H9 (cell line): ENCODE measurements around the gene RAB27A. TPM values are rescaled to one million over a fixed set of nuclear protein-coding genes. Genes with fewer than 3 reads are reported as not detected.
A peak's percentile ranks its signal among the peaks of the same experiment; 100 is the strongest.

Source experiments
- DNase-seq: peaks from one replicate; pipeline ENCODE4 v3.0.0-alpha.2; 2017
- H2AFZ ChIP-seq: one replicate; pipeline ENCODE4 v1.6.1; 2013; ENCODE audit warnings: mild to moderate bottlenecking, low read length, control low read depth, moderate library complexity
- H2AK5ac ChIP-seq: 2 replicates; pipeline ENCODE4 v1.6.1; 2013; ENCODE audit warnings: low read length, control low read depth, mixed read lengths; ENCODE audit not compliant: insufficient read length
- H2BK120ac ChIP-seq: one replicate; pipeline ENCODE4 v1.6.1; 2013; ENCODE audit warnings: low read depth, mild to moderate bottlenecking, low read length, control low read depth, inconsistent platforms; ENCODE audit not compliant: poor library complexity, severe bottlenecking
- H2BK12ac ChIP-seq: 2 replicates; pipeline ENCODE4 v1.6.1; 2013; ENCODE audit warnings: low read length, control low read depth, mixed read lengths, low read depth; ENCODE audit not compliant: insufficient read length
- H2BK15ac ChIP-seq: 2 replicates; pipeline ENCODE4 v1.6.1; 2013; ENCODE audit warnings: low read depth, low read length, control low read depth
- H2BK20ac ChIP-seq: one replicate; pipeline ENCODE4 v1.6.1; 2013; ENCODE audit warnings: low read depth, mild to moderate bottlenecking, low read length, control low read depth, inconsistent platforms; ENCODE audit not compliant: poor library complexity, severe bottlenecking
- H2BK5ac ChIP-seq: 2 replicates; pipeline ENCODE4 v1.6.1; 2013; ENCODE audit warnings: low read length, control low read depth, mixed read lengths; ENCODE audit not compliant: insufficient read length
- H3K14ac ChIP-seq: 2 replicates; pipeline ENCODE4 v1.6.1; 2013; ENCODE audit warnings: low read length, control low read depth; ENCODE audit not compliant: insufficient read depth
- H3K18ac ChIP-seq: 2 replicates; pipeline ENCODE4 v1.6.1; 2013; ENCODE audit warnings: low read depth, mild to moderate bottlenecking, mixed read lengths, low read length, control low read depth; ENCODE audit not compliant: insufficient read length
- H3K23ac ChIP-seq: 2 replicates; pipeline ENCODE4 v1.6.1; 2013; ENCODE audit warnings: low read length, control low read depth, mixed read lengths, low read depth; ENCODE audit not compliant: insufficient read length
- H3K23me2 ChIP-seq: 2 replicates; pipeline ENCODE4 v1.6.1; 2013; ENCODE audit warnings: low read depth, mild to moderate bottlenecking, mixed read lengths, low read length, control low read depth; ENCODE audit not compliant: insufficient read length, poor library complexity, severe bottlenecking
- H3K27ac ChIP-seq: 2 replicates; pipeline ENCODE4 v1.5.1; 2013; ENCODE audit warnings: low read length, control low read depth, mixed read lengths, low read depth; ENCODE audit not compliant: insufficient read length
- H3K27me3 ChIP-seq: 2 replicates; pipeline ENCODE4 v1.6.1; 2013; ENCODE audit warnings: low read length, control low read depth, inconsistent platforms; ENCODE audit not compliant: insufficient read depth
- H3K4ac ChIP-seq: 2 replicates; pipeline ENCODE4 v1.6.1; 2013; ENCODE audit warnings: low read depth, mild to moderate bottlenecking, control low read depth, inconsistent platforms, low read length, moderate library complexity
- H3K4me1 ChIP-seq: 2 replicates; pipeline ENCODE4 v1.6.1; 2013; ENCODE audit warnings: low read length, control low read depth, inconsistent platforms; ENCODE audit not compliant: insufficient read depth
- H3K4me2 ChIP-seq: 2 replicates; pipeline ENCODE4 v1.6.1; 2013; ENCODE audit warnings: low read length, control low read depth, mixed read lengths; ENCODE audit not compliant: insufficient read length, insufficient read depth
- H3K56ac ChIP-seq: 2 replicates; pipeline ENCODE4 v1.6.1; 2013; ENCODE audit warnings: low read depth, mild to moderate bottlenecking, mixed read lengths, low read length, control low read depth; ENCODE audit not compliant: insufficient read length
- H3K79me1 ChIP-seq: 2 replicates; pipeline ENCODE4 v1.6.1; 2013; ENCODE audit warnings: low read depth, mild to moderate bottlenecking, moderate library complexity, low read length, control low read depth, inconsistent platforms; ENCODE audit not compliant: insufficient read depth, poor library complexity, severe bottlenecking
- H3K79me2 ChIP-seq: 2 replicates; pipeline ENCODE4 v1.6.1; 2013; ENCODE audit warnings: low read length, control low read depth, inconsistent platforms; ENCODE audit not compliant: insufficient read depth
- H3K9ac ChIP-seq: 2 replicates; pipeline ENCODE4 v1.6.1; 2013; ENCODE audit warnings: low read length, control low read depth, mixed read lengths; ENCODE audit not compliant: insufficient read length; ENCODE audit errors: extremely low read depth
- H3K9me3 ChIP-seq: one replicate; pipeline ENCODE4 v1.6.1; 2013; ENCODE audit warnings: low read depth, low read length, inconsistent platforms; ENCODE audit not compliant: control insufficient read depth
- H3T11ph ChIP-seq: one replicate; pipeline ENCODE4 v1.6.1; 2013; ENCODE audit warnings: mild to moderate bottlenecking, low read length, control low read depth, inconsistent platforms
- H4K20me1 ChIP-seq: one replicate; pipeline ENCODE4 v1.6.1; 2013; ENCODE audit not compliant: control insufficient read depth, insufficient read length, insufficient read depth
- H4K5ac ChIP-seq: 2 replicates; pipeline ENCODE4 v1.6.1; 2013; ENCODE audit warnings: low read depth, mild to moderate bottlenecking, mixed read lengths, low read length, control low read depth; ENCODE audit not compliant: insufficient read length
- H4K8ac ChIP-seq: replicated peaks from 2 replicates; pipeline ENCODE4 v1.6.1; 2013; ENCODE audit warnings: low read length, control low read depth, mixed read lengths, low read depth; ENCODE audit not compliant: insufficient read length
- H4K91ac ChIP-seq: 2 replicates; pipeline ENCODE4 v1.6.1; 2013; ENCODE audit warnings: low read depth, mild to moderate bottlenecking, moderate library complexity, mixed read lengths, low read length, control low read depth; ENCODE audit not compliant: insufficient read length
- H3K27ac Mint-ChIP-seq, 3 experiments: 2 replicates in 2 of 3; 3 replicates in 1 of 3; pipeline ENCODE4 v1.8.0; 2020 to 2021; ENCODE audit warnings: mixed read lengths in 3 of 3, mild to moderate bottlenecking in 1 of 3, moderate library complexity in 1 of 3
- H3K27me3 Mint-ChIP-seq: 2 replicates; pipeline ENCODE4 v1.8.0; 2021; ENCODE audit warnings: low read depth, mild to moderate bottlenecking, moderate library complexity, mixed read lengths
- H3K36me3 Mint-ChIP-seq, 3 experiments: 2 replicates in 2 of 3; 3 replicates in 1 of 3; pipeline ENCODE4 v1.8.0; 2020 to 2021; ENCODE audit warnings: low read depth in 3 of 3, mixed read lengths in 3 of 3; ENCODE audit not compliant: insufficient read depth in 1 of 3
- H3K4me1 Mint-ChIP-seq, 2 experiments: 2 replicates each; pipeline ENCODE4 v1.8.0; 2020; ENCODE audit warnings: mixed read lengths in 2 of 2
- H3K4me3 Mint-ChIP-seq, 2 experiments: 2 replicates in 1 of 2; 3 replicates in 1 of 2; pipeline ENCODE4 v1.8.0; 2020 to 2021; ENCODE audit warnings: mild to moderate bottlenecking in 2 of 2, mixed read lengths in 2 of 2, moderate library complexity in 1 of 2
- H3K9me3 Mint-ChIP-seq, 2 experiments: 2 replicates in 1 of 2; 3 replicates in 1 of 2; pipeline ENCODE4 v1.8.0; 2020; ENCODE audit warnings: mild to moderate bottlenecking in 2 of 2, mixed read lengths in 2 of 2, moderate library complexity in 1 of 2
- CTCF ChIP-seq: fragments of 200-600 bp; sonication (generic); conservative IDR thresholded peaks from 3 replicates; pipeline ENCODE4 v1.8.0; 2021; ENCODE audit warnings: antibody characterized with exemption, mild to moderate bottlenecking
- WGBS: extraction: QIAGEN DNeasy Blood & Tissue Kit; methylation state at CpG from one replicate; pipeline ENCODE4 v1.1.7; 2013; ENCODE audit warnings: missing lambda C conversion rate, low lambda C conversion rate, mixed read lengths; ENCODE audit not compliant: insufficient read length; ENCODE audit errors: extremely low coverage; 5-methylcytosine and 5-hydroxymethylcytosine counted together
- long read RNA-seq: library from polyadenylated mRNA; unstranded; transcript quantifications from one replicate; pipeline ENCODE4 v2.0.0, GENCODE V29; 2020
- total RNA-seq: library from RNA; stranded (reverse); gene quantifications from 2 replicates; pipeline ENCODE4 v1.2.1, GENCODE V29; 2021

The RAB27A gene
- total RNA-seq = 6.0 and 6.8 TPM in 2 replicates
- long read RNA-seq, transcript RAB27A-201 (7 exons, 3,446 nt) = major isoform, 11 of 16 reads
- long read RNA-seq, partial matches to known transcripts = 1 of 16 reads
- long read RNA-seq, other reads (novel, unspliced or antisense) = 4 of 16 reads

- H2AK5ac ChIP-seq = no peak within 1 kb of the TSS
- H3K9ac ChIP-seq = peak within 1 kb of the TSS; percentile 89
- H4K8ac ChIP-seq = no peak within 1 kb of the TSS
- H2BK5ac ChIP-seq = no peak within 1 kb of the TSS
- no peak within 1 kb of the TSS for H3K4ac ChIP-seq
- H4K5ac ChIP-seq = peak within 1 kb of the TSS; percentile 43
- H3K79me1 ChIP-seq = no peaks in the 10 kb centered on the region
- Mint-ChIP-seq H3K36me3 (no peaks in the 10 kb centered on the region; a peak in 1 of 7 replicates), H3K27me3 (peaks cover 5% of the 10 kb centered on the region), H3K4me1 (peaks cover 6 to 10% of the 10 kb centered on the region in 2 experiments; a peak in 3 of 4 replicates), H3K27ac (no peak within 1 kb of the TSS), H3K9me3 (no peaks in the 10 kb centered on the region), H3K4me3 (peak within 1 kb of the TSS; percentile 74 to 83)
- H2BK15ac ChIP-seq = 0 out of 2 replicates have a peak within 1 kb of the TSS, but pooled peaks have one; percentile 3
- H3K4me2 ChIP-seq = peak within 1 kb of the TSS; percentile 73
- H3K4me1 ChIP-seq = no peaks in the 10 kb centered on the region
- H3K79me2 ChIP-seq = no peaks in the 10 kb centered on the region
- no peak within 1 kb of the TSS for H2BK12ac ChIP-seq
- H3K23me2 ChIP-seq = peaks cover 12% of the 10 kb centered on the region
- no peak for TF ChIP-seq CTCF
- no peak within 1 kb of the TSS for H4K91ac ChIP-seq
- H3K18ac ChIP-seq = peak within 1 kb of the TSS; percentile 21
- H3K14ac ChIP-seq = peak within 1 kb of the TSS; percentile 62; the same call in 1 of the 2 replicates
- H2AFZ ChIP-seq = peak within 1 kb of the TSS; percentile 59
- H2BK120ac ChIP-seq = no peak within 1 kb of the TSS
- H3K27ac ChIP-seq = no peak within 1 kb of the TSS
- no peaks in the 10 kb centered on the region for H3K27me3 ChIP-seq
- no peak within 1 kb of the TSS for H3K56ac ChIP-seq
- no peak within 1 kb of the TSS for H3K23ac ChIP-seq
- H4K20me1 ChIP-seq = no peaks in the 10 kb centered on the region
- no CpG with 5 or more reads among the region's 69 CpGs for WGBS
- no peak within 1 kb of the TSS for H2BK20ac ChIP-seq
- peak; percentile 74 for DNase-seq
- no peaks in the 10 kb centered on the region for H3K9me3 ChIP-seq
- no peak within 1 kb of the TSS for H3T11ph ChIP-seq
Measured at GRCh38 chr15:55289746-55290527, at the start of gene RAB27A. RAB27A (minus strand) TSS chr15:55289813; CDS start chr15:55234934, 54,879 bp downstream.
